WTC11 (cell line): ENCODE data around the gene PSEN1. TPM values are rescaled to one million over a fixed set of nuclear protein-coding genes. Genes with fewer than 3 reads are reported as not detected.

Experiments used
- ATAC-seq: fragments of 200-7000 bp; cut with Tn5 transposase; 2 replicates; pipeline ENCODE4 v1.10.0; 2021; ENCODE audit warnings: mild to moderate bottlenecking, moderate library complexity
- CTCF ChIA-PET: fragments of 300-600 bp; sonication (Branson Sonifier 250); formaldehyde crosslinking; loops from one replicate; lab custom pipeline; 2021; ENCODE audit warnings: antibody characterized with exemption; lab: Charles Lee
- POLR2A ChIA-PET: fragments of 350-600 bp; sonication (Branson Sonifier 250); formaldehyde crosslinking; loops from one replicate; lab custom pipeline; 2021; ENCODE audit warnings: antibody characterized with exemption; lab: Charles Lee
- DNase-seq: peaks from one replicate; pipeline ENCODE4 v3.0.0; 2021; ENCODE audit warnings: low spot score
- H3K27ac Mint-ChIP-seq: 2 replicates; pipeline ENCODE4 v1.8.0; 2021; ENCODE audit warnings: mixed read lengths
- H3K27me3 Mint-ChIP-seq: 2 replicates; pipeline ENCODE4 v1.8.0; 2021; ENCODE audit warnings: low read depth, mild to moderate bottlenecking, moderate library complexity, mixed read lengths
- H3K36me3 Mint-ChIP-seq: 2 replicates; pipeline ENCODE4 v1.8.0; 2021; ENCODE audit warnings: mixed read lengths
- H3K4me1 Mint-ChIP-seq: 2 replicates; pipeline ENCODE4 v1.8.0; 2022; ENCODE audit warnings: mixed read lengths
- H3K4me3 Mint-ChIP-seq: 2 replicates; pipeline ENCODE4 v1.8.0; 2021; ENCODE audit warnings: mild to moderate bottlenecking, moderate library complexity, mixed read lengths
- H3K9me3 Mint-ChIP-seq: 2 replicates; pipeline ENCODE4 v1.8.0; 2021; ENCODE audit warnings: mixed read lengths
- FOXK1 ChIP-seq: sonication (generic); formaldehyde crosslinking; IDR thresholded peaks from 2 replicates; pipeline ENCODE4 v1.8.0; 2022; ENCODE audit warnings: mild to moderate bottlenecking, moderate library complexity, missing genetic modification reagents
- GRHL2 ChIP-seq: fragments of 250-450 bp; sonication (Bioruptor Pico); IDR thresholded peaks from 2 replicates; pipeline ENCODE4 v1.8.0; 2022; ENCODE audit warnings: mild to moderate bottlenecking, moderate library complexity; ENCODE audit not compliant: insufficient replicate concordance, severe bottlenecking
- IRF2 ChIP-seq: sonication (generic); formaldehyde crosslinking; IDR thresholded peaks from 2 replicates; pipeline ENCODE4 v1.8.0; 2022; ENCODE audit warnings: low read depth, missing genetic modification reagents, borderline replicate concordance
- MXD4 ChIP-seq: fragments of 250-450 bp; sonication (Bioruptor Pico); IDR thresholded peaks from 2 replicates; pipeline ENCODE4 v1.8.0; 2021; ENCODE audit warnings: mild to moderate bottlenecking, moderate library complexity, borderline replicate concordance
- NFATC4 ChIP-seq: fragments of 250-450 bp; sonication (Bioruptor Pico); IDR thresholded peaks from 2 replicates; pipeline ENCODE4 v1.9.0; 2021; ENCODE audit warnings: mild to moderate bottlenecking
- NFYB ChIP-seq: sonication (generic); formaldehyde crosslinking; conservative IDR thresholded peaks from 2 replicates; pipeline ENCODE4 v1.8.0; 2022; ENCODE audit warnings: low read depth, missing genetic modification reagents
- SP1 ChIP-seq: sonication (generic); formaldehyde crosslinking; conservative IDR thresholded peaks from 2 replicates; pipeline ENCODE4 v1.8.1; 2022; ENCODE audit warnings: missing genetic modification reagents
- TP53 ChIP-seq: sonication (generic); formaldehyde crosslinking; IDR thresholded peaks from 2 replicates; pipeline ENCODE4 v1.8.1; 2023; ENCODE audit warnings: mild to moderate bottlenecking, missing genetic modification reagents
- ZNF121 ChIP-seq: sonication (generic); formaldehyde crosslinking; IDR thresholded peaks from 2 replicates; pipeline ENCODE4 v1.8.0; 2023; ENCODE audit warnings: missing genetic modification reagents
- ZNF138 ChIP-seq: sonication (generic); formaldehyde crosslinking; conservative IDR thresholded peaks from 2 replicates; pipeline ENCODE4 v1.8.1; 2022; ENCODE audit warnings: mild to moderate bottlenecking, moderate library complexity, missing genetic modification reagents
- ZNF232 ChIP-seq: sonication (generic); formaldehyde crosslinking; IDR thresholded peaks from 2 replicates; pipeline ENCODE4 v1.8.0; 2022; ENCODE audit warnings: mild to moderate bottlenecking, missing genetic modification reagents
- ZNF317 ChIP-seq: sonication (generic); formaldehyde crosslinking; IDR thresholded peaks from 2 replicates; pipeline ENCODE4 v1.8.1; 2023; ENCODE audit warnings: low read depth, mild to moderate bottlenecking, moderate library complexity, missing genetic modification reagents, borderline replicate concordance
- ZNF396 ChIP-seq: fragments of 250-450 bp; sonication (Bioruptor Pico); IDR thresholded peaks from 2 replicates; pipeline ENCODE4 v1.8.0; 2021; ENCODE audit warnings: mild to moderate bottlenecking, moderate library complexity, borderline replicate concordance
- total RNA-seq: library from RNA; stranded (reverse); gene quantifications from 3 replicates; pipeline ENCODE4 v1.2.3, GENCODE V29; 2021
- TF ChIP-seq, protein P1 (sequence below): fragments of 200-600 bp; IDR thresholded peaks from 2 replicates; pipeline ENCODE4 v1.8.0; 2022; ENCODE audit warnings: antibody characterized with exemption
- TF ChIP-seq, protein P2 (sequence below): sonication (generic); formaldehyde crosslinking; IDR thresholded peaks from 2 replicates; pipeline ENCODE4 v1.8.0; 2023; ENCODE audit warnings: mild to moderate bottlenecking, missing genetic modification reagents
- TF ChIP-seq, protein P3 (sequence below): sonication (generic); formaldehyde crosslinking; conservative IDR thresholded peaks from 2 replicates; pipeline ENCODE4 v1.8.1; 2022; ENCODE audit warnings: mild to moderate bottlenecking, missing genetic modification reagents
- TF ChIP-seq, protein P4 (sequence below): sonication (generic); formaldehyde crosslinking; IDR thresholded peaks from 2 replicates; pipeline ENCODE4 v1.8.1; 2022; ENCODE audit warnings: low read depth, missing genetic modification reagents, borderline replicate concordance
- TF ChIP-seq, protein P5 (sequence below): sonication (generic); formaldehyde crosslinking; IDR thresholded peaks from 2 replicates; pipeline ENCODE4 v1.8.0; 2022; ENCODE audit warnings: mild to moderate bottlenecking, missing genetic modification reagents
- TF ChIP-seq, protein P6 (sequence below): sonication (generic); formaldehyde crosslinking; IDR thresholded peaks from 2 replicates; pipeline ENCODE4 v1.8.0; 2023; ENCODE audit warnings: missing genetic modification reagents
- TF ChIP-seq, protein P7 (sequence below): fragments of 250-450 bp; sonication (Bioruptor Pico); IDR thresholded peaks from 2 replicates; pipeline ENCODE4 v1.9.0; 2021; ENCODE audit warnings: mild to moderate bottlenecking

Gene PSEN1
- total RNA-seq, 1 experiment from 2014 or later: 26.6 TPM

DNA sequence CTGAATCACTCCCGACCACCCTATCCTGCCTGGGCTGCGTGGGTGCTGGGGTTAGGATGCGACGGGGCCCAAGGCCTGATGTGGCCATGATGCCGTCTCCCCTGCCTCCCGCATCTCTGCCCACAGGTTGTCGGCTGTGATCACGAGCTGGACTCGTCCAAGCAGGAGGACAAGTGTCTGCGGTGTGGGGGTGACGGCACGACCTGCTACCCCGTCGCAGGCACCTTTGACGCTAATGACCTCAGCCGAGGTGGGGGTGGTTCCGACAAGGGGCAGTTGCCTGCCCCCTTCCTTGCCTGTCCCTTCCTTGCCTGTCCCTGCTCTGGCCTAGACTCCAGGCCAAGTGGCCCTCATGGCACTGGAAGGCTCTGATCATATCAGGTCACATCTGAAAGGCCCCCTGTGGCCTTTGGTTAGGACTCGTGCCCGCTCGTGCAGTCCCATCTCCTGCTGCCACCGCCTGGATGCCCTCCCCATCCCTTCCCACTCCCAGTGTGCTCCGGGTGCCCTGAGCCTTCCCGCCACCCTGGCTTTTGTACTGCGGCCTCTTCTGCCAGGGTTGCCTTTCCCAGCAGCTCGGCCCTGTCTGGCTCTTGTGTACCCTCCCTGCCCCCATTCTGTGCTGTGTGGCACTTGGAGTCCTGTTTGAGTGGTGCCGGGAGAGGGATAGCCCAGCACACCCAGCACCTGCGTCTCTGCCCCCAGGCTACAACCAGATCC lies 114.6 kb downstream of the PSEN1 start (continued):
- TF ChIP-seq ZNF396 (CRISPR knock-in tag) (no peak), FOXK1 (CRISPR knock-in tag) (no peak)
- TF ChIP-seq, protein P1, sequence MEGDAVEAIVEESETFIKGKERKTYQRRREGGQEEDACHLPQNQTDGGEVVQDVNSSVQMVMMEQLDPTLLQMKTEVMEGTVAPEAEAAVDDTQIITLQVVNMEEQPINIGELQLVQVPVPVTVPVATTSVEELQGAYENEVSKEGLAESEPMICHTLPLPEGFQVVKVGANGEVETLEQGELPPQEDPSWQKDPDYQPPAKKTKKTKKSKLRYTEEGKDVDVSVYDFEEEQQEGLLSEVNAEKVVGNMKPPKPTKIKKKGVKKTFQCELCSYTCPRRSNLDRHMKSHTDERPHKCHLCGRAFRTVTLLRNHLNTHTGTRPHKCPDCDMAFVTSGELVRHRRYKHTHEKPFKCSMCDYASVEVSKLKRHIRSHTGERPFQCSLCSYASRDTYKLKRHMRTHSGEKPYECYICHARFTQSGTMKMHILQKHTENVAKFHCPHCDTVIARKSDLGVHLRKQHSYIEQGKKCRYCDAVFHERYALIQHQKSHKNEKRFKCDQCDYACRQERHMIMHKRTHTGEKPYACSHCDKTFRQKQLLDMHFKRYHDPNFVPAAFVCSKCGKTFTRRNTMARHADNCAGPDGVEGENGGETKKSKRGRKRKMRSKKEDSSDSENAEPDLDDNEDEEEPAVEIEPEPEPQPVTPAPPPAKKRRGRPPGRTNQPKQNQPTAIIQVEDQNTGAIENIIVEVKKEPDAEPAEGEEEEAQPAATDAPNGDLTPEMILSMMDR: no peak

DNA sequence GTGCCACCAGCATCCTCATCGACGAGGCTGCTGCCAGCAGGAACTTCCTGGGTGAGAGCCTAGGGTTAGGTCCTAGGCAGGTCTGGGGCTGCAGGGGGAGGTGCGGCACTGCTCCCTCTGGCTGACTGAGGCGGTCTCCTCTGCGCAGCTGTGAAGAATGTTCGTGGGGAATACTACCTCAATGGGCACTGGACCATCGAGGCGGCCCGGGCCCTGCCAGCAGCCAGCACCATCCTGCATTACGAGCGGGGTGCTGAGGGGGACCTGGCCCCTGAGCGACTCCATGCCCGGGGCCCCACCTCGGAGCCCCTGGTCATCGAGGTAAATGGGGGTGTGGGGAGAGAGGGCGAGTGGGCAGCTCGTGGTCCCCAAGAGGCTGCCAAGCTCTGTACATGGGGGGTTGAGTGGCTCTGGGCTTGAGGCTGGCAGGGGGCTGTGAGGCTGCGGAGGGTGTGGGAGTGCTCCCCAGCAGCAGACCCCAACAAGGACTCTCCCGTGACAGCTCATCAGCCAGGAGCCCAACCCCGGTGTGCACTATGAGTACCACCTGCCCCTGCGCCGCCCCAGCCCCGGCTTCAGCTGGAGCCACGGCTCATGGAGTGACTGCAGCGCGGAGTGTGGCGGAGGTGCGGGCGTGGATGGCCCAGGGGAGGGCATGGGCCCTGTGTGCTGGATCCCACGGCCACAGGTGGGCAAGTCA lies 115.4 kb downstream of the PSEN1 start:
- Mint-ChIP-seq H3K9me3 (no peaks in the 10 kb centered on the region), H3K4me3 (no peak overlapping the region), H3K27me3 (no peaks in the 10 kb centered on the region), H3K27ac (no peak overlapping the region), H3K4me1 (0 out of 2 replicates have a peak, but pooled peaks cover 3% of the 10 kb centered on the region), H3K36me3 (no peaks in the 10 kb centered on the region)
- ChIA-PET CTCF (no interaction called here), POLR2A (no interaction called here)
- ATAC-seq (no peak), DNase-seq (no peak)
- TF ChIP-seq ZNF121 (CRISPR knock-in tag): no peak
- no peak for TF ChIP-seq TP53
- TF ChIP-seq ZNF232: no peak
- no peak for TF ChIP-seq SP1
- no peak for TF ChIP-seq NFYB
- TF ChIP-seq, protein P2, sequence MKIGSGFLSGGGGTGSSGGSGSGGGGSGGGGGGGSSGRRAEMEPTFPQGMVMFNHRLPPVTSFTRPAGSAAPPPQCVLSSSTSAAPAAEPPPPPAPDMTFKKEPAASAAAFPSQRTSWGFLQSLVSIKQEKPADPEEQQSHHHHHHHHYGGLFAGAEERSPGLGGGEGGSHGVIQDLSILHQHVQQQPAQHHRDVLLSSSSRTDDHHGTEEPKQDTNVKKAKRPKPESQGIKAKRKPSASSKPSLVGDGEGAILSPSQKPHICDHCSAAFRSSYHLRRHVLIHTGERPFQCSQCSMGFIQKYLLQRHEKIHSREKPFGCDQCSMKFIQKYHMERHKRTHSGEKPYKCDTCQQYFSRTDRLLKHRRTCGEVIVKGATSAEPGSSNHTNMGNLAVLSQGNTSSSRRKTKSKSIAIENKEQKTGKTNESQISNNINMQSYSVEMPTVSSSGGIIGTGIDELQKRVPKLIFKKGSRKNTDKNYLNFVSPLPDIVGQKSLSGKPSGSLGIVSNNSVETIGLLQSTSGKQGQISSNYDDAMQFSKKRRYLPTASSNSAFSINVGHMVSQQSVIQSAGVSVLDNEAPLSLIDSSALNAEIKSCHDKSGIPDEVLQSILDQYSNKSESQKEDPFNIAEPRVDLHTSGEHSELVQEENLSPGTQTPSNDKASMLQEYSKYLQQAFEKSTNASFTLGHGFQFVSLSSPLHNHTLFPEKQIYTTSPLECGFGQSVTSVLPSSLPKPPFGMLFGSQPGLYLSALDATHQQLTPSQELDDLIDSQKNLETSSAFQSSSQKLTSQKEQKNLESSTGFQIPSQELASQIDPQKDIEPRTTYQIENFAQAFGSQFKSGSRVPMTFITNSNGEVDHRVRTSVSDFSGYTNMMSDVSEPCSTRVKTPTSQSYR (CRISPR knock-in tag): no peak
- no peak for TF ChIP-seq ZNF138 (CRISPR knock-in tag)
- no peak for TF ChIP-seq IRF2 (CRISPR knock-in tag)
- TF ChIP-seq, protein P3, sequence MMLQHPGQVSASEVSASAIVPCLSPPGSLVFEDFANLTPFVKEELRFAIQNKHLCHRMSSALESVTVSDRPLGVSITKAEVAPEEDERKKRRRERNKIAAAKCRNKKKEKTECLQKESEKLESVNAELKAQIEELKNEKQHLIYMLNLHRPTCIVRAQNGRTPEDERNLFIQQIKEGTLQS (CRISPR knock-in tag): no peak

DNA sequence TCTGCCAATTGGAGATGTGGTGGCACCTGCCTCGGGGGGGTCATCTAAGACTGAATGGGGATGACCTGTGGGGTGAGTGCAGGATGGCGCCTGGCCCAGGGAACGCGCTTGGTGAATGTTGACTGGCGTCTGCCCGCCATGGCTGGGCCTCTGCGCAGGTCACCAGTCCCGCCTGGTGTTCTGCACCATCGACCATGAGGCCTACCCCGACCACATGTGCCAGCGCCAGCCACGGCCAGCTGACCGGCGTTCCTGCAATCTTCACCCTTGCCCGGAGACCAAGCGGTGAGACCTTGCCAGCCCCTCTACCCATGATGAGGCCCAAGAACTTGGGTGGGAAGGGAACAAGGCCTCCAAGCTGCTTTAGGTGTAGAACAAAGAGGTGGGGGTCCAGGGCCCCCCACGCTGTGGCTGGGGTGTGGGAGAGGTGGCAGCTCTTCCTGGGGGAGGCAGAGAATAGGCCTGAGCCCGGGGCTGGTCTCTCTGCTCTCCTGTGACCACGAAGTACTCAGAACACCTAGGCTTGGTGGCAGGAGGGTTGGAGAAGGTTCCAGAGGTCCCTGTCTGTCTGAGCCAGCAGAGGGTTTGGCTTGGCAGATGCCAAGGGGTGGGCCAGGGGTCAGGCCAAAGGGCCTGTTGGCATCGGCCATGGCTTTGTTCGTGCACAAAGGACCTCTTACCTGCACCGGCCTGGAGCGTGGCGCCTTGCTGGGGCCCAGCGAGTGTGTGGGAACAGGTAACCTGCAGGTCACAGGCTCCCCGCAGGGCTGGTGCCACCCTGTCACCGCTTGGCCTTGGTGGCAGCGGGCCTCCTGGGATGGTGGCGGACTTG lies 116.4 kb downstream of the PSEN1 start:
- DNase-seq: no peak
- ChIA-PET POLR2A (no interaction called here), CTCF (no interaction called here)
- Mint-ChIP-seq H3K4me1 (no peaks in the 10 kb centered on the region), H3K4me3 (no peak overlapping the region), H3K36me3 (no peaks in the 10 kb centered on the region), H3K9me3 (no peaks in the 10 kb centered on the region), H3K27me3 (no peaks in the 10 kb centered on the region), H3K27ac (no peak overlapping the region)
- no peak for ATAC-seq
- no peak for TF ChIP-seq ZNF317
- TF ChIP-seq, protein P4, sequence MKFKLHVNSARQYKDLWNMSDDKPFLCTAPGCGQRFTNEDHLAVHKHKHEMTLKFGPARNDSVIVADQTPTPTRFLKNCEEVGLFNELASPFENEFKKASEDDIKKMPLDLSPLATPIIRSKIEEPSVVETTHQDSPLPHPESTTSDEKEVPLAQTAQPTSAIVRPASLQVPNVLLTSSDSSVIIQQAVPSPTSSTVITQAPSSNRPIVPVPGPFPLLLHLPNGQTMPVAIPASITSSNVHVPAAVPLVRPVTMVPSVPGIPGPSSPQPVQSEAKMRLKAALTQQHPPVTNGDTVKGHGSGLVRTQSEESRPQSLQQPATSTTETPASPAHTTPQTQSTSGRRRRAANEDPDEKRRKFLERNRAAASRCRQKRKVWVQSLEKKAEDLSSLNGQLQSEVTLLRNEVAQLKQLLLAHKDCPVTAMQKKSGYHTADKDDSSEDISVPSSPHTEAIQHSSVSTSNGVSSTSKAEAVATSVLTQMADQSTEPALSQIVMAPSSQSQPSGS (CRISPR knock-in tag): no peak
- TF ChIP-seq, protein P5, sequence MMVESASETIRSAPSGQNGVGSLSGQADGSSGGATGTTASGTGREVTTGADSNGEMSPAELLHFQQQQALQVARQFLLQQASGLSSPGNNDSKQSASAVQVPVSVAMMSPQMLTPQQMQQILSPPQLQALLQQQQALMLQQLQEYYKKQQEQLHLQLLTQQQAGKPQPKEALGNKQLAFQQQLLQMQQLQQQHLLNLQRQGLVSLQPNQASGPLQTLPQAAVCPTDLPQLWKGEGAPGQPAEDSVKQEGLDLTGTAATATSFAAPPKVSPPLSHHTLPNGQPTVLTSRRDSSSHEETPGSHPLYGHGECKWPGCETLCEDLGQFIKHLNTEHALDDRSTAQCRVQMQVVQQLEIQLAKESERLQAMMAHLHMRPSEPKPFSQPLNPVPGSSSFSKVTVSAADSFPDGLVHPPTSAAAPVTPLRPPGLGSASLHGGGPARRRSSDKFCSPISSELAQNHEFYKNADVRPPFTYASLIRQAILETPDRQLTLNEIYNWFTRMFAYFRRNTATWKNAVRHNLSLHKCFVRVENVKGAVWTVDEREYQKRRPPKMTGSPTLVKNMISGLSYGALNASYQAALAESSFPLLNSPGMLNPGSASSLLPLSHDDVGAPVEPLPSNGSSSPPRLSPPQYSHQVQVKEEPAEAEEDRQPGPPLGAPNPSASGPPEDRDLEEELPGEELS (CRISPR knock-in tag): no peak
- TF ChIP-seq MXD4 (CRISPR knock-in tag): no peak
- TF ChIP-seq, protein P6, sequence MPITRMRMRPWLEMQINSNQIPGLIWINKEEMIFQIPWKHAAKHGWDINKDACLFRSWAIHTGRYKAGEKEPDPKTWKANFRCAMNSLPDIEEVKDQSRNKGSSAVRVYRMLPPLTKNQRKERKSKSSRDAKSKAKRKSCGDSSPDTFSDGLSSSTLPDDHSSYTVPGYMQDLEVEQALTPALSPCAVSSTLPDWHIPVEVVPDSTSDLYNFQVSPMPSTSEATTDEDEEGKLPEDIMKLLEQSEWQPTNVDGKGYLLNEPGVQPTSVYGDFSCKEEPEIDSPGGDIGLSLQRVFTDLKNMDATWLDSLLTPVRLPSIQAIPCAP: no peak
- no peak for TF ChIP-seq NFATC4 (CRISPR knock-in tag)
- no peak for TF ChIP-seq GRHL2 (CRISPR knock-in tag)
- TF ChIP-seq, protein P7, sequence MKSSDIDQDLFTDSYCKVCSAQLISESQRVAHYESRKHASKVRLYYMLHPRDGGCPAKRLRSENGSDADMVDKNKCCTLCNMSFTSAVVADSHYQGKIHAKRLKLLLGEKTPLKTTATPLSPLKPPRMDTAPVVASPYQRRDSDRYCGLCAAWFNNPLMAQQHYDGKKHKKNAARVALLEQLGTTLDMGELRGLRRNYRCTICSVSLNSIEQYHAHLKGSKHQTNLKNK: no peak
- no peak for TF ChIP-seq IRF2 (CRISPR knock-in tag)
